HL-60 (cell line): ENCODE results near the gene MVB12A.

ENCODE experiments used
- DNase-seq, 2 experiments: peaks; one replicate each; pipeline ENCODE4 v3.0.0-alpha.2; 2010 to 2020; ENCODE audit warnings: low read depth in 1 of 2, low spot score in 1 of 2
- H3K27ac ChIP-seq: fragments of 250-450 bp; sonication (Bioruptor Pico); replicated peaks from 2 replicates; pipeline ENCODE4 v1.5.1; 2020; ENCODE audit warnings: mild to moderate bottlenecking, moderate library complexity
- H3K27me3 ChIP-seq: fragments of 250-450 bp; sonication (Bioruptor Pico); 2 replicates; pipeline ENCODE4 v1.5.1; 2021; ENCODE audit warnings: mild to moderate bottlenecking, moderate library complexity; ENCODE audit not compliant: insufficient read depth, poor library complexity, severe bottlenecking
- H3K4me3 ChIP-seq: replicated peaks from 2 replicates; pipeline ENCODE4 v1.5.1; 2011; ENCODE audit warnings: mild to moderate bottlenecking, control low read depth, low read length; ENCODE audit not compliant: insufficient read depth
- GABPA ChIP-seq: IDR thresholded peaks from 2 replicates; pipeline ENCODE4 v1.6.1; 2012; ENCODE audit warnings: low read depth
- POLR2AphosphoS5 ChIP-seq: IDR thresholded peaks from 2 replicates; pipeline ENCODE4 v1.6.1; 2012; ENCODE audit warnings: low read depth
- SPI1 ChIP-seq: IDR thresholded peaks from 2 replicates; pipeline ENCODE4 v1.6.1; 2012; ENCODE audit warnings: low read depth, mild to moderate bottlenecking, borderline replicate concordance
- TF ChIP-seq, protein P1 (sequence below): IDR thresholded peaks from 2 replicates; pipeline ENCODE4 v1.6.1; 2012; ENCODE audit warnings: low read depth; ENCODE audit not compliant: insufficient replicate concordance
- TF ChIP-seq, protein P2 (sequence below): IDR thresholded peaks from one replicate; pipeline ENCODE4 v1.5.1; 2011; ENCODE audit warnings: low read length, control low read depth, inconsistent platforms; ENCODE audit not compliant: insufficient read depth

MVB12A gene

DNA sequence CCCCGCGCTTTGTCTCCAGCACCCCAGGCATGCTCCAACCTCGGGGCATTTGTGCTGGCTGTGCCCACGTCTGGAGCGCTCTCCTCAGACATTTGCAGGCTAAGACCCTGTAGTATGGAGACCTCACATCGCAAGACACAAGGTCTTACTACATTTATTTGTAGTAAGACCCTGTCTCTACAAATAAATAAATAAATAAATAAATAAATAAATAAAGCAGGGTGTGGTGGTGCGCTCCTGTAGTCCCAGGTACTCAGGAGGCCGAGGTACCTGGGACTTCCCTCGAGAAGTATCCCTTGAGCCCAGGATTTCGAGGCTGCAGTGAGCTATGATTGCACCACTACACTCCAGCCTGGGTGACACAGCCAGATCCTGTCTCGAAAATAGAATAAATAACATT, 36.3 kb downstream of the MVB12A start:
- TF ChIP-seq GABPA = no peak
- no peak for TF ChIP-seq POLR2AphosphoS5
- TF ChIP-seq, protein P1, sequence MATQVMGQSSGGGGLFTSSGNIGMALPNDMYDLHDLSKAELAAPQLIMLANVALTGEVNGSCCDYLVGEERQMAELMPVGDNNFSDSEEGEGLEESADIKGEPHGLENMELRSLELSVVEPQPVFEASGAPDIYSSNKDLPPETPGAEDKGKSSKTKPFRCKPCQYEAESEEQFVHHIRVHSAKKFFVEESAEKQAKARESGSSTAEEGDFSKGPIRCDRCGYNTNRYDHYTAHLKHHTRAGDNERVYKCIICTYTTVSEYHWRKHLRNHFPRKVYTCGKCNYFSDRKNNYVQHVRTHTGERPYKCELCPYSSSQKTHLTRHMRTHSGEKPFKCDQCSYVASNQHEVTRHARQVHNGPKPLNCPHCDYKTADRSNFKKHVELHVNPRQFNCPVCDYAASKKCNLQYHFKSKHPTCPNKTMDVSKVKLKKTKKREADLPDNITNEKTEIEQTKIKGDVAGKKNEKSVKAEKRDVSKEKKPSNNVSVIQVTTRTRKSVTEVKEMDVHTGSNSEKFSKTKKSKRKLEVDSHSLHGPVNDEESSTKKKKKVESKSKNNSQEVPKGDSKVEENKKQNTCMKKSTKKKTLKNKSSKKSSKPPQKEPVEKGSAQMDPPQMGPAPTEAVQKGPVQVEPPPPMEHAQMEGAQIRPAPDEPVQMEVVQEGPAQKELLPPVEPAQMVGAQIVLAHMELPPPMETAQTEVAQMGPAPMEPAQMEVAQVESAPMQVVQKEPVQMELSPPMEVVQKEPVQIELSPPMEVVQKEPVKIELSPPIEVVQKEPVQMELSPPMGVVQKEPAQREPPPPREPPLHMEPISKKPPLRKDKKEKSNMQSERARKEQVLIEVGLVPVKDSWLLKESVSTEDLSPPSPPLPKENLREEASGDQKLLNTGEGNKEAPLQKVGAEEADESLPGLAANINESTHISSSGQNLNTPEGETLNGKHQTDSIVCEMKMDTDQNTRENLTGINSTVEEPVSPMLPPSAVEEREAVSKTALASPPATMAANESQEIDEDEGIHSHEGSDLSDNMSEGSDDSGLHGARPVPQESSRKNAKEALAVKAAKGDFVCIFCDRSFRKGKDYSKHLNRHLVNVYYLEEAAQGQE = no peak
- TF ChIP-seq, protein P2, sequence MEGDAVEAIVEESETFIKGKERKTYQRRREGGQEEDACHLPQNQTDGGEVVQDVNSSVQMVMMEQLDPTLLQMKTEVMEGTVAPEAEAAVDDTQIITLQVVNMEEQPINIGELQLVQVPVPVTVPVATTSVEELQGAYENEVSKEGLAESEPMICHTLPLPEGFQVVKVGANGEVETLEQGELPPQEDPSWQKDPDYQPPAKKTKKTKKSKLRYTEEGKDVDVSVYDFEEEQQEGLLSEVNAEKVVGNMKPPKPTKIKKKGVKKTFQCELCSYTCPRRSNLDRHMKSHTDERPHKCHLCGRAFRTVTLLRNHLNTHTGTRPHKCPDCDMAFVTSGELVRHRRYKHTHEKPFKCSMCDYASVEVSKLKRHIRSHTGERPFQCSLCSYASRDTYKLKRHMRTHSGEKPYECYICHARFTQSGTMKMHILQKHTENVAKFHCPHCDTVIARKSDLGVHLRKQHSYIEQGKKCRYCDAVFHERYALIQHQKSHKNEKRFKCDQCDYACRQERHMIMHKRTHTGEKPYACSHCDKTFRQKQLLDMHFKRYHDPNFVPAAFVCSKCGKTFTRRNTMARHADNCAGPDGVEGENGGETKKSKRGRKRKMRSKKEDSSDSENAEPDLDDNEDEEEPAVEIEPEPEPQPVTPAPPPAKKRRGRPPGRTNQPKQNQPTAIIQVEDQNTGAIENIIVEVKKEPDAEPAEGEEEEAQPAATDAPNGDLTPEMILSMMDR = no peak
- no peak for TF ChIP-seq SPI1

DNA sequence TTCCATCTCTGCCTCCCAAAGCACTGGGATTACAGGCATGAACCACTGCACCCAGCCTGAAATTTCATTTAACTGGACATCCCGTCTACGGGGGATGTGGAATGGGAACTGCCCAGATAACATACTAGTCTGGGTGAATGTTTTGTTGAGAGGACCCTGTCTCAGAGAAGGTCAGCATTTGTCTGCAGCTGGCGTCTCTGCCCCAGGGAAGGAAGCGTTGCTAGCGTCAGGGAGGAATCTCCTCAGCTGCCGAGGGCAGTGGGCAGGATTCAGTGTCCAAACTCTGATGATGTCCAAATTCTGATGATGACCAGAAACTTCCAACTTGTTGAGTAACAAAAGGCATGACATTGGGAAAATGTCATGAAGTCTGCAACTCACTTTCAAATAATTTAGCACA, 37.8 kb downstream of the MVB12A start:
- no peak overlapping the region for H3K27ac ChIP-seq
- TF ChIP-seq GABPA (no peak), SPI1 (no peak)
- no peak for DNase-seq
- peaks cover 11% of the 10 kb centered on the region for H3K27me3 ChIP-seq
- no peak overlapping the region for H3K4me3 ChIP-seq

More for the DNA sequence above, 36.3 kb downstream of the MVB12A start:
- no peak for DNase-seq
- H3K27me3 ChIP-seq = peaks cover 9% of the 10 kb centered on the region
- H3K27ac ChIP-seq = no peak overlapping the region
- no peak overlapping the region for H3K4me3 ChIP-seq

DNA sequence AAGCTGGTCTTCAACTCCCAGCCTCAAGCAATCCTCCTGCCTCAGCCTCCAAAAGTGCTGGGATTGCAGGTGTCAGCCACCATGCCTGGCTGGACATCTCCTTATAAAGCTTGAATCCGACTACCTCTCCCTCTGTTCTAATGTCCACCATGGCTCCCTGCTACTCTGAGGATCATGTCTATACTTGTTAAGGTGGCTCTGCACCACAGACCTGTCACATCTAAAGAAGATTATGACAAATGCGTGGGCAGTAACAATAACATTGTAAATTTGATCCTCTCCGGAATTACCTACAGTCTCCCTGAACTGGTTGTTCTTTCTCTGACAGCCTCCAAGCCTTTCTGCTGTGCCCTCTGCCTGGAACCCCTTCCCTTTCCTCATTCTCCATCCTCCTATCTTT, 39.1 kb downstream of the MVB12A start:
- DNase-seq = no peak
- peaks cover 11% of the 10 kb centered on the region for H3K27me3 ChIP-seq
- TF ChIP-seq, protein P1 = no peak
- TF ChIP-seq GABPA (no peak), POLR2AphosphoS5 (no peak), SPI1 (no peak)
- TF ChIP-seq, protein P2 = no peak
- no peak overlapping the region for H3K27ac ChIP-seq
- H3K4me3 ChIP-seq = no peak overlapping the region

DNA sequence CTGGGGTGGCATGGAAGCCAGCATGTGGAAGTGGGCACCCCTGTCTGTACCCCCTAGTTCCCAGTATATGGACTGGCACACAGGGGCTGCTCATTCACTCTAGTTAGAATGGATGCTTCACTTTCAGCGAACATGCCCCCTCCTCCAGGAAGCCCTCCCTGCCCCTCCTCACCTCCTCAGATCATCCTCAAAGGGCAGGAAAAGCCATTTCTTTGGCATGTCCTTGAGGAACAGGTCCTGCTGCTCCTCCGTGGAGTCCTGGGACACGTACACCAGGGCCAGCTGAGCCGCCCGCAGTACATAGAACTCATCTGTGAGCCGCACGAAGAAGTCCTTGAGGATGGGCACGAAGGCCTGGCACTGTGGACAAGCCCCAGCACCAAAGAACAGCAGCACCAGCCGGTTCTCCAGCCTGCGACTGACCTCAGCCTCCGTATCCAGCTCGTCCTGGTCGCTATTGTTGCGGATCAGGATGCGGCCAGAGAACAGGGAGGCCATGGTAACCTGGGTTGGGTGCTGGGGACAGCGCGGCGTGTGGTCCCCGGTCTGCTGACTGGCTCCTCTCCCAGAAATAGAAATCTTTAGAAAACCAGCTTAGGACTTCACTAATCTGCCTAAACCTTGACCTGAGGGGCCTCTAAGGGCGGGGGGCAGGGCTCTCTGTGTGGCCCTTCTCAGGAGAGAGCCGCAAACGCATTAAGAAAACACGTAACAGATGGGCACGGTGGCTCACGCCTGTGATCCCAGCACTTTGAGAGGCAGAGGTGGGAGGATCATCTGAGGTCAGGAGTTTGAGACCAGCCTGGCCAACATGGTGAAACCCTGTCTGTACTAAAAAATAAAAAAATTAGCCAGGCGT, 40.8 kb downstream of the MVB12A start, which contains the start of gene NXNL1:
NXNL1 (minus strand) TSS at position 555 of the 859 bp plus-strand sequence; CDS start at position 498, 57 bp downstream.
- H3K4me3 ChIP-seq = no peak within 1 kb of the TSS
- peaks cover 11% of the 10 kb centered on the region for H3K27me3 ChIP-seq
- TF ChIP-seq POLR2AphosphoS5 (no peak), SPI1 (no peak), GABPA (no peak)
- TF ChIP-seq, protein P2 = no peak
- TF ChIP-seq, protein P1 = no peak
- H3K27ac ChIP-seq = no peak within 1 kb of the TSS
- no peak for DNase-seq
